ENCODE measurements around the gene ZSCAN21.
A peak's percentile ranks its signal among the peaks of the same experiment; 100 is the strongest.
"Not testable (repeated sequence)": the region's sequence is repeated elsewhere in the genome, so short reads cannot be mapped to it uniquely, and the experiment has no call there.

ZSCAN21 gene

GRCh38 chr7:100049441-100050291 lies at the start of gene ZSCAN21:
TSS of gene ZSCAN21 (plus strand) at chr7:100049774. CDS start at chr7:100057007, 7,233 bp downstream.
- peak; percentile 96 for DNase-seq

DNA sequence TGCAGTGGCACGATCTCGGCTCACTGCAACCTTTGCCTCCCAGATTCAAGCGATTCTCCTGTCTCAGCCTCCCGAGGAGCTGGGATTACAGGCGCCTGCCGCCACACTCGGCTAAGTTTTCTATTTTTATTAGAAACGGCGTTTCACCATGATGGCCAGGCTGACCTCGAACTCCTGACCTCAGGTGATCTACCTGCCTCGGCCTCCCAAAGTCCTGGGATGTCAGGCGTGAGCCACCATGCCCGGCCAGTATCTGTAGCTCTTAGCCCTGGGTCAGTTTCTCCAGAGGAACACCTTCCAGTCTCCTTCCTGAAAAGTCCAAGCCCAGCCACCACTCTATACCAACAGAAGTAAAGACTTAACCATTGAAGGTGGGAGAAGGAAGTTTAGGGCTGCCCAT lies 49.3 kb upstream of the ZSCAN21 start:
- no peak for DNase-seq

DNA sequence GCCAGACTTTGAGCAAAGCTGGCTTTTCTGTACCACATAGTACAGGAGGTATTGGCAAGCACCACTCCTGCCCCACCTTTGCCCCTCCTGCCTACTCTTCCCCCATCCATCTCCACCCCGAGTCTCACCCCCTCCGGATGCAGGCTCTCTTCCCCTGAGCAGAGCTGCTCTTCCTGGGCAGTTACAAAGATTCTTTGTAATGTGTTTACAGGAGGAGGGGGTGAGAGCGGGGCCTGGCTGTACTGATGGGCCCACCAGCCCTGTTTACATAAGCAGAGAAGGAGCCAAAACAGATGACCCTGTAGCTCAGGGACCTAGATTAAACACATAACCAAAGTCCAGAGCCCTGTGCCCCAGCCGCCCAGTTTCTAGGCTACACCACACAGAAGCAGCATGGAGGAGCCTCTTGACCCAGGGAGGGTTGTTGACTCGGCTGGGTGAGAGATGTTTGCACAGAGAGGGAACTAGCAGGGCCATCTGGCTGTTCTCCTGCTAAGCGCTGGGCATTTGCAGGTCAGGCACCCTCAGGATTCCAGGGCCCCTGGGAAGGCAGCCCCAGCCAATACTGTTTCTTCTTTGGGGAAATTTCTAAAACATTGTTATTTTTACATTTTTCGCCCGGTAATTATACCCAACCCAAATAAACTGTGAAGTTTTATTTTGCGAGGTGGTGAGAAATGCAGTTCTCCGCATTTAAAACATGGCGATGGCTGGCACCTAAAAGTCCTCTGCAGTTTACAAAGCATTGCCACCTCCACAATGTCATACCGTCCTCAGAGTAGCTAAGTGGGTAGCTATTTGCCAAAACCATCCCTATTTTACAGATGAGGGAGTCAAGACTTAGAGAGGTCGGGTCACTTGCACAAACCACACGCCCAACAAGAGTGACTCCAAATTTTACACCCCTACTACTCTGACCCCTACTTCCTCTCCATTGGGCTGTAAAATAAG lies 45.6 kb upstream of the ZSCAN21 start:
- DNase-seq: no peak

- DNase-seq: peak; percentile 22
Observed at GRCh38 chr7:100007887-100008286, 41.7 kb upstream of the ZSCAN21 start.

GRCh38 chr7:100008525-100008924 lies 41.0 kb upstream of the ZSCAN21 start:
- no peak for DNase-seq

DNA sequence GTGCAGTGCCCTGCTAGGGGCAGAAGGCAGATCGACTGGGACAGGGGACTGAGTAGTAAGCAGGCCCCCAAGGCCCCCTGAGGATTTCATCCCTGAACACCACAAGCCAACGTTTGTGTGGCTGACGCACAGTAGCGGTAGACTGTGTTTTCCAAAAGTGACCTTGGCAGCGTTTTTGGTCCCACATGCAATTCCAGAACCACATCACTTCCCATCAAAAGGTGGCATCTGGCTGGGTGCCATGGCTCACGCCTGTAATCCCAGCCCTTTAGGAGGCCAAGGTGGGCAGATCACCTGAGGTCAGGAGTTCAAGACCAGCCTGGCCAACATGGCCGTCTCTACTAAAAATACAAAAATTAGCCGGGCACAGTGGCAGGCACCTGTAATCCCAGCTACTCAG lies 39.6 kb upstream of the ZSCAN21 start:
- not testable (repeated sequence) for DNase-seq

GRCh38 chr7:100010901-100011300 lies 38.7 kb upstream of the ZSCAN21 start:
- DNase-seq: no peak

DNA sequence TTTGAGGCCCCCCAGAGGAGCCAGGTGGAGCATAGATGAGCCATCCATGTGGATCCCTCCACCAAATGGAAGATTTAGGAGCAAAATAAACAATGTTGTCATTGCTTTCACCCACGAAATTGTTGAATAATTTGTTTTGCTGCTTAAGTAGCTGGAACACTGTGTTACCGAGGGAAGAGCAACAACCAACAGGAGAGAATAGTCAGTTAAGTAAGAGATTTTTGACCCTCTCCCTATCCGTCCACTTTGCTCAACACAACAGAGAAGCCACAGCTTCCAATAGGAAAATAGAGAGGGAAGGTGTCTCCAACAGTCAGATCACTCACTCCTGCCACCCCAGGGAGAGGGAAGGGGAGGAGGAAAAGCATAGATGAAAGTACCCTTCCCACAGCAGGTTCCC lies 38.1 kb upstream of the ZSCAN21 start:
- DNase-seq: no peak

DNA sequence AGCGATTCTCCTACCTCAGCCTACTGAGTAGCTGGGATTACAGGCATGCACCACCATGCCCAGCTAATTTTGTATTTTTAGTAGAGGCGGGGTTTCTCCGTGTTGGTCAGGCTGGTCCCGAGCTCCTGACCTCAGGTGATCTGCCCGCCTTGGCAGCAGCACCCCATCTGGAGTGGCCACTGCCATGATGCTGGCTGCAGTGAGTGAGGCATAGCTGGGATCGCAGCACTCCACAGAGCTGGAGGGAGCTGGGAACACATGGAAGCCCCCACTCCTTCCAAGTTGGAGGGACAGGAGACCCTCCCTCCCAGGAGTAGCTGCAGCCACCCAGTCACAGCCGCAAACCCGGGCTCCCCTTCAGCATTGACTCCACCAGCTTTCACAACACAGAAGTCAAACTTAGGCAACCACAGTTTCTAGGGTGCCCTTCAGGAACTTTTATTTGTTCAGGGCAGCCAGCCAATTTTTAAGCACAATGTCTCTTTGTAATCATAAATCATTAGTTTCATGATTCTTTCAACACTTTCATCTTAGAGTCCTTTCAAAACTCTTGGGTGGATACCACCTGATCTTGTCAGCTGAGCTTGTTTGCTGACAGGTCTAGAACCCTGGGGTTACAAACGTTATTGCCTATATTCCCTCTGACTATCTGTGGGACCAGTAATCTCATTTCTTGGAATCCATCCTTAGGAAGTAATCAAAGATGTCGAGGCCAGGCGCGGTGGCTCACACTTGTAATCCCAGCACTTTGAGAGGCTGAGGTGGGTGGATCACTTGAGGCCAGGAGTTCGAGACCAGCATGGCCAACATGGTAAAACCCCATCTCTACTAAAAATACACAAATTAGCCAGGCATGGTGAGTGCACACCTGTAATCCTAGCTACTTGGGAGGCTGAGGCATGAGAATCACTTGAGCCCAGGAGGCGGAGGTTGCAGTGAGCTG lies 36.9 kb upstream of the ZSCAN21 start:
- DNase-seq: peak; percentile 31

DNA sequence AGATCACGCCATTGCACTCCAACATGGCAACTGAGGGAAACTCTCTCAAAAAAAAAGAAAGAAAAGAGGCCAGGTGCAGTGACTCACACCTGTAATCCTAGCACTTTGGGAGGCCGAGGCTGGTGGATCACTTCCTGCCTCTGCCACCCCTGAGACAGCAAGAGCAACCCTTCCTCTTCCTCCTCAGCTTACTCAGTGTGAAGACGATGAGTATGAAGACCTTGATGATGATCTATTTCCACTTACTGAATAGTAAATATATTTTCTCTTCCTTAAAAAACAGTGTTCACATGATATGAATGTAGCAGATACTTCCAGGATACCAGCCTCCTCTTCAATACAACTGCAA lies 36.3 kb upstream of the ZSCAN21 start:
- DNase-seq: no peak

DNA sequence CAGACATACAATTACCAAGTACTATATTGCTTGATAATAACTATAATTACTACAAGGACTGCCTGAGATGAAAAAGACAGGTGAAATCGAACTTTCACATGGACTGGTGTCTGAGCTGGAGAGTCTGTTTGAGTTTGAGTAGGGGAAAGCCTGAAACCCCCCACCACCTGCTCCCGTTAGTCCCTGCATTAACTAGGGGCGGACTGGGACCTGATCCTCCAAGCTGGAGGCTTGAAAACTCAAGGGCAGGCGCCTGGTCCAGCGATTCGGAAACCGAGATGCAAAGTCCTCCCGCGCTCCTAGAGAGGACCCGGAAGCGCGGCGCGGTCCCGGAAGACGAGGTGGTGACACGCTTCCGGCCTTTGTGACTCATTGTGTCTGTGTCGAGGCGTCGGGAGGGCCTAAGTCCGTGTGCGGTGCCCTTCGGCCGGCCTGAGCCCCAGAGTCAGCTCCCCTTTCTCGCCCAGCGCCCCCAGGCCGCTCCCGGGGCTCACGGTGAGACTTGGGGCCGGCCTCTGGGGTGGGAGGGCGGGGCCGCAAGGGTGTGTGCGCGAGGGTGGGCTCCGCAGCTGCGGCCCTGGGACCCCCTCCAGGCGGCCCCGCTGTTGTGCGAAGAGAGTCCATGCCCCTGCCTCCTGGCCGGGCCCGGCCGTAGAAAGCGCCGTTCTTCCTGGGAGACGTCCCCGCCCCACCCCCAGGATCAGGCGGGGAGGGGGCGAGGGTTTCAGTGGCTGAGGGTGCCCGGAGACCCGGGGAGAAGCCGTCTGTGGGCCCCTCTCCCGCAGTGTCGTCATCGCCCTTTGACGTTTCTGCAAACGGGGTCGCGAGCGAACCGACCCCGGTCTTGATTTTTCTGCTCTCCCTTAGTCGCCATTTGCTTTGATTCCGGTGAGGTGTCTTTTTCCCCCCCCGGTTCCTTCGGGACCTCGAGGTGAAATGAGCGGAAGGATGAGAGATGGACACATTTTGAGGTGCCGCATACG lies 34.1 kb upstream of the ZSCAN21 start, which contains the start of gene ZKSCAN1:
Gene ZKSCAN1, plus strand, starts transcription at position 365 of the 983 bp plus-strand sequence. CDS start 7,911 bp downstream, outside the sequence.
- peak; percentile 97 for DNase-seq

DNA sequence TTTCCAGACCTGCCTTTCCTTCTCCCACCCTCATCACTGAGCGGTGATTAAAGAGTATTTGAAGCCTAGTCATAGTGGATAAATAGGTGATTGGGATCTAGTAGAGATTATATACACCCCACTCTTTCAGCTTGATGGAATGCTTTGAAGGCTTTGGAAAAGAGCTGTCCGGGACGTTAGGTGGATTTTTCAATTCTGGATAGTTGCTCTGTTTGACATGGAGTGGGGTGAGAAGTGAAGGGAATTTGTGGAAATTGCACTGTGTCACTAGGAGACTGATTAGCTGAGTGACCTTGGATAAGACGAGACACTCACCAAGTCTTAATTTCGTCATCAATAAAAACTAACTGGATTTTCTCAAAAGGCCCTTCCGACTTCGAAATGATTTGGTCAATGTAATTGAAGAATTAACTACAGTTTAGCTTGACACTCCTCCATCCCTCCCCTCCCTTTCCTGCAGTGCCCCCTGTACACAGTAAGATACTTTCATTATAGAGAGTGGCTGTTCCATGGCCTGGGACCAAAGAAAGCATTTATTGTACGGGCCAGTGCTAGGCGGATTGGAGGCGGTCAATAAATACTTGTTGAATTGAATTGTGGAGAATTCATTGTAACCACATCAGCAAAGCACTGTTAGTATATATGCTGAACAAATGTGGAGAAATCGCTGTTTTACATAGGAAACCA lies 33.2 kb upstream of the ZSCAN21 start:
- no peak for DNase-seq

DNA sequence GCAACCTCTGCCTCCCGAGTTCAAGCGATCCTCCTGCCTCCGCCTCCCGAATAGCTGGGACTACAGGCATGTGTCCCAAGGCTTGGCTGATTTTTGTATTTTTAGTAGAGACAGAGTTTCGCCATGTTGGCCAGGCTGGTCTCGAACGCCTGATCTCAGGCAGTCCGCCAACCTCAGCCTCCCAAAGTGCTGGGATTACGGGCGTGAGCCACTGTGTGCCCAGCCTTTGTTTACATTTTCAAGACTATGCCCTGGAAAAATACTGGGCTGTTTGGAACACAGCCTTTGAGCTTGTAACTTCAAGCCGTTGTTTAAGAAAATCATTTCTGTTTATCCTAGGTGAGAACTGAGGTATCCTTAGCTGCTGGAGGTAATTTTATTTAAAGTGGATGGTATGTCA lies 32.3 kb upstream of the ZSCAN21 start:
- DNase-seq: no peak

- no peak for DNase-seq
Observed at GRCh38 chr7:100017875-100018274, 31.7 kb upstream of the ZSCAN21 start.

DNA sequence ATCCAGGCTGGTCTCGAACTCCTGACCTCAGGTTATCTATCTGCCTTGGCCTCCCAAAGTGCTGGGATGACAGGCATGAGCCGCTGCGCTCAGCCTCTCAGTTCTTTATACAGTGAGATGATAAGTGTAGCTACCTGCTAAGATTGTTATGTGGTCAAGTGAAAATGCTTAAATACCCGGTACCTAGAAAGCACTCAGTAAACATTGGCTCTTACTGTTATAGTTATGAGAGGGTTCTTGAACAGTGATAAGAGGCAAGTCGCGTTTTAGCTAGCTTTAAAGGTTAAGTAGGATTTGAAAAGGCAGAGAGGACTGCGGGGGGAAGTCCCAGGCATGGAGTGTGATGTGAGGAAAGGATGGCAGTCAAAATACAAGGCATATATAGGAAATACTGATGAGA lies 29.7 kb upstream of the ZSCAN21 start:
- no peak for DNase-seq

DNA sequence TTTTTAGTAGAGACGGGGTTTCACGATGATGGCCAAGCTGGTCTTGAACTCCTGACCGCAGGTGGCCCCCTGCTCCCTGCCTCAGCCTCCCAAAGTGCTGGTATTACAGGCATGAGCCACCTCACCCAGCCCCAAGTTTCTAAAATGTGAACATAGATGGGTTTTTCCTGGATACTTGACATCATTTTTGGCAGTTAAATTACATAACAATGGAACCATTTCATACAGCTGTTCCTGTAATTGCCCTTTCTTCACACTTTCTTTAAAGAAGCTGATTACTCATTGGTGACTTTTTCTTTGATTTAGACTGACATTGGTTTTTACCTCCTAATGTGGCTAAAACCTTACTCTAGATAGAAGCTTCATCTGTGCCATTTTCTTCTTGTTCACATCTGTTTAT lies 28.3 kb upstream of the ZSCAN21 start:
- DNase-seq: no peak

DNA sequence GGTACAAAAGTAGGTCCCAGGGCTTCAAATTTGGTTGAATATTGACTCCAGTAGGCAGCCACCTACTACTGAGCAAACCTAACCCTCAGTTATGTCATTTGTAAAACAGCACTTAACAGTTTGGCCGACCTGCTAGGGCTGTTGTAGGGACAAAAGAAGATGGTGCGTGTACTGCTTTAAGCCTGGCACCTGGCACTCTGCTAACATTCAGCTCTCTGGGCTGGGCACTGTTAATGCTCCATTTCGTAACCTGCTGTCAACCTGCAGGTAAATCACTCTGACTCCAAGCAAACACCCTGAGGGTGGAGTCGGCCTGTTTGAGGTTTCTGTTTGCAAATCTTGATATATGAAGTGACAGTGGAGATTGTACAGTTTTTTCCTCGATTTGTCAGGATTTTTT lies 27.0 kb upstream of the ZSCAN21 start:
- no peak for DNase-seq

DNA sequence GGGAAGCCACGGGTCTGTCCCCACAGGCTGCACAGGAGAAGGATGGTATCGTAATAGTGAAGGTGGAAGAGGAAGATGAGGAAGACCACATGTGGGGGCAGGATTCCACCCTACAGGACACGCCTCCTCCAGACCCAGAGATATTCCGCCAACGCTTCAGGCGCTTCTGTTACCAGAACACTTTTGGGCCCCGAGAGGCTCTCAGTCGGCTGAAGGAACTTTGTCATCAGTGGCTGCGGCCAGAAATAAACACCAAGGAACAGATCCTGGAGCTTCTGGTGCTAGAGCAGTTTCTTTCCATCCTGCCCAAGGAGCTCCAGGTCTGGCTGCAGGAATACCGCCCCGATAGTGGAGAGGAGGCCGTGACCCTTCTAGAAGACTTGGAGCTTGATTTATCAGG lies 26.0 kb upstream of the ZSCAN21 start:
- DNase-seq: no peak

- no peak for DNase-seq
Observed at GRCh38 chr7:100024020-100024619, 25.5 kb upstream of the ZSCAN21 start.

DNA sequence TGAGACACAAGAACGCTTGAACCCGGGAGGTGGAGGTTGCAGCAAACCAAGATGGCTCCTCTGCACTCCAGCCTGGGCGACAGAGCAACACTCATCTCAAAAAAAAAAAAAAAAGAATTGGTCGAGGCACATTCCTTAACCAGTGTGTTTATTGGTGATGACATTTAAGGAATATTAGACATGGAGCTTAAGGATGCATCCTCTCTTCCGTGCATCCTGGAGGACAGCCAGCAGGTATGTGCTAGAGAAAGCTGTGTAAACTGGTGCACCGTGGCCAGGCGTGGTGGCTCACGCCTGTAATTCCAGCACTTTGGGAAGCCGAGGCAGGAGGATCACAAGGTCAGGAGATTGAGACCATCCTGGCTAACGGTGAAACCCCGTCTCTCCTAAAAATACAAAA lies 22.4 kb upstream of the ZSCAN21 start:
- no peak for DNase-seq
